Mesendoderm (in vitro differentiated cells): ENCODE results near the gene PTPRU.

Experiments used
- DNase-seq: peaks from one replicate; pipeline ENCODE4 v3.0.0; 2013
- H2AK5ac ChIP-seq: 2 replicates; pipeline ENCODE4 v1.6.1; 2013; ENCODE audit warnings: low read length, inconsistent platforms
- H2BK120ac ChIP-seq: 2 replicates; pipeline ENCODE4 v1.6.1; 2013; ENCODE audit warnings: low read depth, mild to moderate bottlenecking, low read length, moderate library complexity, mixed read lengths
- H2BK15ac ChIP-seq: replicated peaks from 2 replicates; pipeline ENCODE4 v1.6.1; 2013; ENCODE audit warnings: low read depth, mild to moderate bottlenecking, moderate library complexity
- H2BK5ac ChIP-seq: 2 replicates; pipeline ENCODE4 v1.6.1; 2013; ENCODE audit warnings: low read length, inconsistent platforms
- H3K18ac ChIP-seq: 2 replicates; pipeline ENCODE4 v1.6.1; 2013; ENCODE audit warnings: mild to moderate bottlenecking, low read length, mixed read lengths
- H3K23ac ChIP-seq: one replicate; pipeline ENCODE4 v1.6.1; 2013; ENCODE audit warnings: low read length
- H3K27ac ChIP-seq: 2 replicates; pipeline ENCODE4 v1.5.1; 2013; ENCODE audit warnings: low read depth, mild to moderate bottlenecking, inconsistent platforms, low read length, moderate library complexity
- H3K27me3 ChIP-seq: 2 replicates; pipeline ENCODE4 v1.6.1; 2013; ENCODE audit warnings: low read length, control low read depth, mild to moderate bottlenecking, inconsistent platforms; ENCODE audit not compliant: insufficient read depth, poor library complexity
- H3K36me3 ChIP-seq: 2 replicates; pipeline ENCODE4 v1.6.1; 2013; ENCODE audit warnings: low read length, inconsistent platforms; ENCODE audit not compliant: control insufficient read depth, insufficient read depth
- H3K4ac ChIP-seq: one replicate; pipeline ENCODE4 v1.6.1; 2013; ENCODE audit warnings: low read depth, mild to moderate bottlenecking, low read length, moderate library complexity
- H3K4me1 ChIP-seq: 2 replicates; pipeline ENCODE4 v1.6.1; 2013; ENCODE audit warnings: low read depth, low read length, inconsistent platforms; ENCODE audit not compliant: control insufficient read depth
- H3K4me2 ChIP-seq: 2 replicates; pipeline ENCODE4 v1.6.1; 2013; ENCODE audit warnings: low read length
- H3K4me3 ChIP-seq: 2 replicates; pipeline ENCODE4 v1.5.1; 2013; ENCODE audit warnings: mild to moderate bottlenecking, low read length
- H3K56ac ChIP-seq: one replicate; pipeline ENCODE4 v1.6.1; 2013; ENCODE audit warnings: low read length
- H3K79me1 ChIP-seq: 2 replicates; pipeline ENCODE4 v1.6.1; 2013; ENCODE audit warnings: low read length, inconsistent platforms
- H3K79me2 ChIP-seq: 2 replicates; pipeline ENCODE4 v1.6.1; 2013; ENCODE audit warnings: mild to moderate bottlenecking, low read length; ENCODE audit not compliant: control insufficient read depth, insufficient read depth
- H3K9ac ChIP-seq: 2 replicates; pipeline ENCODE4 v1.6.1; 2013; ENCODE audit warnings: low read length, inconsistent platforms
- H4K5ac ChIP-seq: one replicate; pipeline ENCODE4 v1.6.1; 2013; ENCODE audit warnings: low read length
- H4K8ac ChIP-seq: one replicate; pipeline ENCODE4 v1.6.1; 2013; ENCODE audit warnings: low read depth, mild to moderate bottlenecking, control low read depth, low read length, moderate library complexity
- WGBS: extraction: QIAGEN DNeasy Blood & Tissue Kit; methylation state at CpG from one replicate; pipeline ENCODE4 v1.1.7; 2013; ENCODE audit warnings: low lambda C conversion rate, missing lambda C conversion rate; ENCODE audit not compliant: insufficient coverage; ENCODE audit errors: extremely low coverage; 5-methylcytosine and 5-hydroxymethylcytosine counted together

PTPRU gene

DNA sequence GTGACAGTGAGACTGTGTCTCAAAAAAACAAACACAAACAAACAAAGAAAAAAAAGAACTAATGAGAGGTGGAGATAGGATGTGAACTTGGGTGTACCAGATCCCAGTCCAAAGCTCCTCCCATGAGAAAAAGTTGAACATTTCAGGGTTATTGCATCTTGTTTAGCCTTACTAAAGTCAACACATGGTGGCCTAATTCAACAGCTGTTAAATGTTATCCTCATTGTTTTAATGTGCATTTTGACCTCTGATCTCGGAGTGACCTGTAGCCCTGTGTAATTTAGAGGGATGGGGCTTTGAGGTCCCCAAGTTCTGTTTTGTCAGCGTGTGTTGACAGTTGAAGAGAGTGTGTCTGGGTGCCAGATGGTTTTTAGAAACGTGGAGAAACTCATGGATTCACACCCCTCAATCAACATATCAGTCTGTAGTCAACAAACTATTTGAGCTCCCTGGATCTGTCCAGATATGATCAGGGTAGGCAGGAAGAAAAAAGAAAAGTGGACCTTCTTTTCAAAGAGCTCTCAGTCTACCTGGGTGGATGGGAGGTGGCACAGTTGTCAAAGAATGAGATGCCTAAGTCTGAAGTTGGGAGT is 34.7 kb downstream of the PTPRU start:
- Histone ChIP-seq H3K4me1 (peaks cover 8% of the 10 kb centered on the region), H2AK5ac (no peak overlapping the region), H3K18ac (no peak overlapping the region), H4K8ac (no peak overlapping the region), H3K9ac (no peak overlapping the region), H3K27ac (no peak overlapping the region), H3K79me1 (peaks cover 6% of the 10 kb centered on the region), H3K56ac (no peak overlapping the region), H3K79me2 (peaks cover 2% of the 10 kb centered on the region), H2BK15ac (no peak overlapping the region), H4K5ac (no peak overlapping the region), H2BK120ac (no peak overlapping the region), H3K4me3 (no peak overlapping the region), H3K36me3 (peaks cover 4% of the 10 kb centered on the region), H3K4me2 (no peak overlapping the region), H3K23ac (no peak overlapping the region), H3K4ac (no peak overlapping the region), H2BK5ac (peak overlapping the region; percentile 13), H3K27me3 (no peaks in the 10 kb centered on the region)
- WGBS = no CpG with 5 or more reads among the region's 3 CpGs
- no peak for DNase-seq

- Histone ChIP-seq H4K8ac (no peak overlapping the region), H3K4me1 (peaks cover 8% of the 10 kb centered on the region), H3K4me2 (no peak overlapping the region), H3K4ac (peak overlapping the region; percentile 70), H3K27me3 (no peaks in the 10 kb centered on the region), H3K27ac (no peak overlapping the region), H3K79me2 (peaks cover 2% of the 10 kb centered on the region), H3K4me3 (no peak overlapping the region), H3K9ac (no peak overlapping the region), H3K56ac (no peak overlapping the region), H3K18ac (no peak overlapping the region), H2AK5ac (no peak overlapping the region), H2BK15ac (no peak overlapping the region), H3K36me3 (peaks cover 4% of the 10 kb centered on the region), H2BK120ac (no peak overlapping the region), H4K5ac (no peak overlapping the region), H2BK5ac (no peak overlapping the region), H3K79me1 (peaks cover 6% of the 10 kb centered on the region), H3K23ac (no peak overlapping the region)
- no CpG with 5 or more reads among the region's 7 CpGs for WGBS
- DNase-seq = peak; percentile 97
Measured at GRCh38 chr1:29271724-29272123, 35.4 kb downstream of the PTPRU start.

- no CpG with 5 or more reads among the region's 6 CpGs for WGBS
- Histone ChIP-seq H3K79me2 (peaks cover 2% of the 10 kb centered on the region), H3K23ac (no peak overlapping the region), H3K36me3 (peaks cover 4% of the 10 kb centered on the region), H2BK15ac (no peak overlapping the region), H4K8ac (no peak overlapping the region), H3K18ac (peak overlapping the region; percentile 65), H3K56ac (peak overlapping the region; percentile 66), H3K4ac (peak overlapping the region; percentile 70), H3K79me1 (peaks cover 6% of the 10 kb centered on the region), H3K27ac (no peak overlapping the region), H4K5ac (no peak overlapping the region), H2BK5ac (no peak overlapping the region), H3K4me3 (no peak overlapping the region), H3K4me2 (no peak overlapping the region), H3K27me3 (no peaks in the 10 kb centered on the region), H2BK120ac (no peak overlapping the region), H3K4me1 (peaks cover 8% of the 10 kb centered on the region), H3K9ac (no peak overlapping the region), H2AK5ac (peak overlapping the region; percentile 7)
- no peak for DNase-seq
Measured at GRCh38 chr1:29272147-29272907, 36.0 kb downstream of the PTPRU start.

DNA sequence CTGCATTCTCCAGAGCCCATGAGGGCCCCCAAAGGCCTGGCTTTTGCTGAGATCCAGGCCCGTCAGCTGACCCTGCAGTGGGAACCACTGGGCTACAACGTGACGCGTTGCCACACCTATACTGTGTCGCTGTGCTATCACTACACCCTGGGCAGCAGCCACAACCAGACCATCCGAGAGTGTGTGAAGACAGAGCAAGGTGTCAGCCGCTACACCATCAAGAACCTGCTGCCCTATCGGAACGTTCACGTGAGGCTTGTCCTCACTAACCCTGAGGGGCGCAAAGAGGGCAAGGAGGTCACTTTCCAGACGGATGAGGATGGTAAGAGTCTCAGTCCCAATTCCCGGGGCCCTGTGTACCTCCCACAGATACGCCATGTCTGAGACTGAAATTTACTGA is 39.1 kb downstream of the PTPRU start:
- H3K9ac ChIP-seq = no peak overlapping the region
- H3K23ac ChIP-seq = no peak overlapping the region
- peaks cover 8% of the 10 kb centered on the region for H3K4me1 ChIP-seq
- peaks cover 11% of the 10 kb centered on the region for H3K36me3 ChIP-seq
- no peak overlapping the region for H3K27ac ChIP-seq
- H3K4me3 ChIP-seq = no peak overlapping the region
- H3K79me2 ChIP-seq = no peaks in the 10 kb centered on the region
- no peaks in the 10 kb centered on the region for H3K27me3 ChIP-seq
- no peak overlapping the region for H3K4ac ChIP-seq
- H4K5ac ChIP-seq = no peak overlapping the region
- DNase-seq = no peak
- no peak overlapping the region for H3K18ac ChIP-seq
- H2BK120ac ChIP-seq = no peak overlapping the region
- no CpG with 5 or more reads among the region's 14 CpGs for WGBS
- H3K56ac ChIP-seq = no peak overlapping the region
- H2BK15ac ChIP-seq = no peak overlapping the region
- no peak overlapping the region for H2AK5ac ChIP-seq
- peaks cover 2% of the 10 kb centered on the region for H3K79me1 ChIP-seq
- no peak overlapping the region for H4K8ac ChIP-seq
- H3K4me2 ChIP-seq = no peak overlapping the region
- no peak overlapping the region for H2BK5ac ChIP-seq

DNA sequence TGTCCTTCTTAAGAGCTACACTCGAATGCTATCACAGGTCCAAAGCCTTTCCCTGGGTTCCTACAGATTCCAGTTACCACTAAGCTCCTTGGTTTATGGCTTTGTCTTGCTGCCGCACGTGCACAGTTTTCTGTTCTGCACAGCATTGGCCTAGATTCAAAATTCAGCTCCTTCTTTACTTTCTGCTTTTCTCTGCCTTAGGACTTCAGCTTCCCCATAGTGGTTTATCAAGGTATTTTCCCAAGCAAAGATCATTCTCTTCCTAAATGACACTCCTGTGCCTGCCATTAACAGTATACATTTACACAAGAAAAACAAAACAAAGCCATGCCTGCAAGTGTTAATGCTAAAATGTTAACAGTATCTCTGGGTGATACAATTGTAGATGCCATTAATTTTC is 41.8 kb downstream of the PTPRU start:
- Histone ChIP-seq H3K23ac (no peak overlapping the region), H3K56ac (no peak overlapping the region), H3K36me3 (peaks cover 11% of the 10 kb centered on the region), H2BK5ac (no peak overlapping the region), H3K27ac (no peak overlapping the region), H3K4me2 (no peak overlapping the region), H4K5ac (no peak overlapping the region), H2BK15ac (no peak overlapping the region), H3K18ac (no peak overlapping the region), H3K4me3 (no peak overlapping the region), H3K9ac (no peak overlapping the region), H3K4ac (no peak overlapping the region), H3K79me2 (no peaks in the 10 kb centered on the region), H2BK120ac (no peak overlapping the region), H4K8ac (no peak overlapping the region), H2AK5ac (no peak overlapping the region), H3K4me1 (peaks cover 1% of the 10 kb centered on the region), H3K79me1 (no peaks in the 10 kb centered on the region), H3K27me3 (no peaks in the 10 kb centered on the region)
- no CpG with 5 or more reads among the region's 3 CpGs for WGBS
- no peak for DNase-seq
